IMR-90 (cell line): ENCODE results near the gene PTPRN2. TPM values are rescaled to one million over a fixed set of nuclear protein-coding genes. Genes with fewer than 3 reads are reported as not detected.

Source experiments
- ATAC-seq: fragments of 200-7000 bp; cut with Tn5 transposase; 2 replicates; pipeline ENCODE4 v1.9.1; 2020; ENCODE audit warnings: low read depth, mild to moderate bottlenecking, moderate library complexity
- BruUV-seq: library from RNA; stranded (reverse); fragments of 400-500 nt; replicated peaks from 2 replicates; lab custom pipeline; 2021; lab: Mats Ljungman, UMichigan
- CTCF ChIA-PET: fragments of 300-600 bp; formaldehyde crosslinking; extraction: SDS; loops from one replicate; lab custom pipeline; 2021; ENCODE audit warnings: antibody characterized with exemption; lab: Yijun Ruan, JAX
- POLR2A ChIA-PET: fragments of 300-600 bp; sonication (Branson Sonifier 250); formaldehyde crosslinking; loops from one replicate; lab custom pipeline; 2022; ENCODE audit warnings: antibody characterized with exemption; ENCODE audit not compliant: unreplicated experiment; lab: Charles Lee
- DNase-seq: peaks from one replicate; pipeline ENCODE4 v3.0.0; 2013
- H2AFZ ChIP-seq: replicated peaks from 2 replicates; pipeline ENCODE3; 2013; ENCODE audit warnings: low read length, mild to moderate bottlenecking; ENCODE audit not compliant: poor library complexity
- H2AK5ac ChIP-seq: 2 replicates; pipeline ENCODE4 v1.6.1; 2013; ENCODE audit warnings: low read depth, low read length, inconsistent platforms
- H2AK9ac ChIP-seq: replicated peaks from 2 replicates; pipeline ENCODE3; 2013; ENCODE audit warnings: mild to moderate bottlenecking, low read depth, low read length, moderate library complexity; ENCODE audit not compliant: poor library complexity
- H2BK120ac ChIP-seq: 2 replicates; pipeline ENCODE4 v1.6.1; 2013; ENCODE audit warnings: low read depth, low read length, inconsistent platforms
- H2BK15ac ChIP-seq: 3 replicates; pipeline ENCODE4 v1.6.1; 2013; ENCODE audit warnings: low read depth, low read length, inconsistent platforms
- H2BK20ac ChIP-seq: 2 replicates; pipeline ENCODE4 v1.6.1; 2013; ENCODE audit warnings: low read depth, mild to moderate bottlenecking, inconsistent platforms, low read length, moderate library complexity
- H2BK5ac ChIP-seq: 2 replicates; pipeline ENCODE4 v1.6.1; 2013; ENCODE audit warnings: mild to moderate bottlenecking, low read depth, low read length, inconsistent platforms; ENCODE audit not compliant: poor library complexity, severe bottlenecking
- H3K14ac ChIP-seq: replicated peaks from 2 replicates; pipeline ENCODE4 v1.6.1; 2013; ENCODE audit warnings: low read depth, low read length, inconsistent platforms
- H3K18ac ChIP-seq: 2 replicates; pipeline ENCODE4 v1.6.1; 2013; ENCODE audit warnings: low read depth, low read length, control low read depth
- H3K23ac ChIP-seq: 2 replicates; pipeline ENCODE4 v1.6.1; 2013; ENCODE audit warnings: low read depth, low read length, inconsistent platforms
- H3K27ac ChIP-seq: 2 replicates; pipeline ENCODE4 v1.5.1; 2013; ENCODE audit warnings: mild to moderate bottlenecking, control low read depth, low read length; ENCODE audit not compliant: insufficient read depth
- H3K27me3 ChIP-seq: 2 replicates; pipeline ENCODE4 v1.6.1; 2013; ENCODE audit warnings: low read length; ENCODE audit not compliant: control insufficient read depth, insufficient read depth
- H3K36me3 ChIP-seq: 2 replicates; pipeline ENCODE4 v1.6.1; 2013; ENCODE audit warnings: low read length, mixed read lengths; ENCODE audit not compliant: control insufficient read depth, insufficient read depth
- H3K4ac ChIP-seq: 2 replicates; pipeline ENCODE4 v1.6.1; 2013; ENCODE audit warnings: low read depth, low read length, inconsistent platforms
- H3K4me1 ChIP-seq: 2 replicates; pipeline ENCODE4 v1.6.1; 2013; ENCODE audit warnings: low read length, mixed read lengths; ENCODE audit not compliant: control insufficient read depth, insufficient read depth
- H3K4me2 ChIP-seq: 2 replicates; pipeline ENCODE4 v1.6.1; 2013; ENCODE audit warnings: low read depth, mild to moderate bottlenecking, control low read depth, low read length, moderate library complexity
- H3K4me3 ChIP-seq: 2 replicates; pipeline ENCODE4 v1.5.1; 2013; ENCODE audit warnings: low read depth, mild to moderate bottlenecking, control low read depth, low read length, moderate library complexity; ENCODE audit not compliant: insufficient read depth
- H3K56ac ChIP-seq: 2 replicates; pipeline ENCODE4 v1.6.1; 2013; ENCODE audit warnings: low read length, inconsistent platforms; ENCODE audit not compliant: insufficient read depth; ENCODE audit errors: extremely low read depth
- H3K79me1 ChIP-seq, 2 experiments: 2 replicates each; pipeline ENCODE4 v1.6.1; 2013; ENCODE audit warnings: low read length in 2 of 2, inconsistent platforms in 1 of 2, low read depth in 1 of 2
- H3K9ac ChIP-seq: 2 replicates; pipeline ENCODE4 v1.6.1; 2013; ENCODE audit warnings: low read depth, low read length, control low read depth
- H3K9me1 ChIP-seq: 2 replicates; pipeline ENCODE4 v1.6.1; 2013; ENCODE audit warnings: low read length, inconsistent platforms; ENCODE audit not compliant: insufficient read depth
- H3K9me3 ChIP-seq: 2 replicates; pipeline ENCODE4 v1.6.1; 2013; ENCODE audit warnings: low read length; ENCODE audit not compliant: control insufficient read depth, insufficient read depth
- H4K20me1 ChIP-seq: 2 replicates; pipeline ENCODE4 v1.6.1; 2013; ENCODE audit warnings: low read length, inconsistent platforms; ENCODE audit not compliant: insufficient read depth
- H4K5ac ChIP-seq: 2 replicates; pipeline ENCODE4 v1.6.1; 2013; ENCODE audit warnings: mild to moderate bottlenecking, low read depth, low read length, control low read depth
- H4K8ac ChIP-seq, 2 experiments: 2 replicates each; pipeline ENCODE4 v1.6.1; 2013; ENCODE audit warnings: low read depth in 2 of 2, low read length in 2 of 2, control low read depth in 1 of 2, inconsistent platforms in 1 of 2
- H4K91ac ChIP-seq: 2 replicates; pipeline ENCODE4 v1.6.1; 2013; ENCODE audit warnings: low read depth, low read length, inconsistent platforms; ENCODE audit not compliant: insufficient read depth
- BHLHE40 ChIP-seq: fragments of 150-350 bp; IDR thresholded peaks from 2 replicates; pipeline ENCODE4 v1.6.1; 2016; ENCODE audit warnings: mild to moderate bottlenecking, low read depth, low read length
- CEBPB ChIP-seq: IDR thresholded peaks from 2 replicates; pipeline ENCODE4 v1.6.1; 2012; ENCODE audit warnings: low read depth, low read length, improper control_type of control experiment
- CHD1 ChIP-seq: IDR thresholded peaks from 2 replicates; pipeline ENCODE4 v1.6.1; 2012; ENCODE audit warnings: low read depth, low read length, improper control_type of control experiment
- MAFK ChIP-seq: IDR thresholded peaks from 2 replicates; pipeline ENCODE4 v1.6.1; 2012; ENCODE audit warnings: low read depth, low read length, improper control_type of control experiment
- MAZ ChIP-seq: IDR thresholded peaks from 2 replicates; pipeline ENCODE4 v1.6.1; 2012; ENCODE audit warnings: low read depth, mild to moderate bottlenecking, low read length, improper control_type of control experiment, moderate library complexity, borderline replicate concordance
- MXI1 ChIP-seq: IDR thresholded peaks from 2 replicates; pipeline ENCODE4 v1.6.1; 2012; ENCODE audit warnings: low read depth, mild to moderate bottlenecking, low read length, moderate library complexity, borderline replicate concordance
- NFE2L2 ChIP-seq: fragments of 150-350 bp; IDR thresholded peaks from 2 replicates; pipeline ENCODE4 v1.6.1; 2016; ENCODE audit warnings: low read depth, mild to moderate bottlenecking, low read length
- POLR2A ChIP-seq: IDR thresholded peaks from 2 replicates; pipeline ENCODE4 v1.6.1; 2012; ENCODE audit warnings: mild to moderate bottlenecking, low read depth, low read length
- RCOR1 ChIP-seq: IDR thresholded peaks from 2 replicates; pipeline ENCODE4 v1.6.1; 2012; ENCODE audit warnings: mild to moderate bottlenecking, low read length, improper control_type of control experiment; ENCODE audit not compliant: insufficient replicate concordance
- RFX5 ChIP-seq: IDR thresholded peaks from 2 replicates; pipeline ENCODE4 v1.8.0; 2012; ENCODE audit warnings: low read depth, mild to moderate bottlenecking, low read length, moderate library complexity
- SMC3 ChIP-seq: fragments of 150-350 bp; IDR thresholded peaks from 2 replicates; pipeline ENCODE4 v1.6.1; 2016; ENCODE audit warnings: low read depth, mild to moderate bottlenecking, antibody characterized with exemption, low read length, moderate library complexity
- WGBS, 2 experiments: methylation state at CpG; one replicate each; pipeline versions ENCODE4 v1.1.5 to v1.1.7; 2013; ENCODE audit warnings: missing lambda C conversion rate in 2 of 2; ENCODE audit not compliant: insufficient read length in 1 of 2; ENCODE audit errors: extremely low coverage in 2 of 2; 5-methylcytosine and 5-hydroxymethylcytosine counted together
- dilution Hi-C: fragments of 300-500 bp; cut with HindIII; formaldehyde crosslinking; loops from one replicate; pipeline ENCODE4 v1.14.3; 2018; ENCODE audit warnings: low sequenced_read_pairs; ENCODE audit not compliant: unreplicated experiment
- in situ Hi-C: fragments of 300-500 bp; cut with MboI; formaldehyde crosslinking; loops from 3 replicates; pipeline ENCODE4 v1.14.3; 2019; ENCODE audit warnings: low sequenced_read_pairs, inconsistent platforms, mixed read lengths
- intact Hi-C: fragments of 100-400 bp; cut with micrococcal nuclease; formaldehyde crosslinking; loops from 2 replicates; pipeline ENCODE4 v1.10.0; 2022
- polyA plus RNA-seq, 3 experiments: library from polyadenylated mRNA; depleted of rRNA; stranded (reverse); fragments of >200 nt; gene quantifications; 2 replicates each; pipeline ENCODE4 v1.2.3, GENCODE V29; 2012; ENCODE audit warnings: low replicate concordance in 1 of 3
- total RNA-seq: library from RNA; depleted of rRNA; stranded (reverse); fragments of >200 nt; gene quantifications from 2 replicates; pipeline ENCODE4 v1.2.3, GENCODE V29; 2012
- TF ChIP-seq, protein P1 (sequence below): fragments of 150-350 bp; IDR thresholded peaks from 2 replicates; pipeline ENCODE4 v1.6.1; 2016; ENCODE audit warnings: low read depth, mild to moderate bottlenecking, low read length, moderate library complexity, borderline replicate concordance
- TF ChIP-seq, protein P2 (sequence below): conservative IDR thresholded peaks from 2 replicates; pipeline ENCODE4 v1.5.1; 2012; ENCODE audit warnings: mild to moderate bottlenecking, low read depth, low read length, improper control_type of control experiment

The PTPRN2 gene
- total and polyA plus RNA-seq, 2 of the 4 experiments (the other 2 are of a cell fraction), result 0.03 TPM; not detected in 1

DNA sequence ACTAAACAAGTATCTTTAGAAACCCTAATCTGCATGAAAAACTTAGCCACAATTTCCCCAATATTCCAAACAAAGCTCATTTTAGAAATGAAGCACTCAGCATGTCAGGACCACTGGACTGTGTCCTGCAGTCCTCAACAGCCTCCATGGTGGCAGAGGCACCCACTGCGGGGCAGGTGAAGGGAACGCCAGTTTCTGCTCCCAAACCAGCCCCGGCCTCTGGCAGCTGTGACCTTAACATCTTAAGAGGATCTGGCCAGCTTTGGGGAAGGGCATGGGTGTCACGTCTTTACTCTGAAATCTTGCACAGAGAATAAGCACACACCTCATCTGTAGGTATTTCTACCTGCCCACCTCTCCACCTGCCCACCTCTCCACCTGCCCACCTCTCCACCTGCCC lies 988.1 kb downstream of the PTPRN2 start:
- ChIA-PET POLR2A (no interaction called here), CTCF (no interaction called here)
- TF ChIP-seq RFX5 (no peak), CHD1 (no peak), MAFK (no peak), SMC3 (no peak), RCOR1 (no peak), NFE2L2 (no peak), BHLHE40 (no peak), MXI1 (no peak), POLR2A (no peak), MAZ (no peak), CEBPB (no peak)
- TF ChIP-seq, protein P1, sequence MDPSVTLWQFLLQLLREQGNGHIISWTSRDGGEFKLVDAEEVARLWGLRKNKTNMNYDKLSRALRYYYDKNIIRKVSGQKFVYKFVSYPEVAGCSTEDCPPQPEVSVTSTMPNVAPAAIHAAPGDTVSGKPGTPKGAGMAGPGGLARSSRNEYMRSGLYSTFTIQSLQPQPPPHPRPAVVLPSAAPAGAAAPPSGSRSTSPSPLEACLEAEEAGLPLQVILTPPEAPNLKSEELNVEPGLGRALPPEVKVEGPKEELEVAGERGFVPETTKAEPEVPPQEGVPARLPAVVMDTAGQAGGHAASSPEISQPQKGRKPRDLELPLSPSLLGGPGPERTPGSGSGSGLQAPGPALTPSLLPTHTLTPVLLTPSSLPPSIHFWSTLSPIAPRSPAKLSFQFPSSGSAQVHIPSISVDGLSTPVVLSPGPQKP, result no peak
- TF ChIP-seq, protein P2, sequence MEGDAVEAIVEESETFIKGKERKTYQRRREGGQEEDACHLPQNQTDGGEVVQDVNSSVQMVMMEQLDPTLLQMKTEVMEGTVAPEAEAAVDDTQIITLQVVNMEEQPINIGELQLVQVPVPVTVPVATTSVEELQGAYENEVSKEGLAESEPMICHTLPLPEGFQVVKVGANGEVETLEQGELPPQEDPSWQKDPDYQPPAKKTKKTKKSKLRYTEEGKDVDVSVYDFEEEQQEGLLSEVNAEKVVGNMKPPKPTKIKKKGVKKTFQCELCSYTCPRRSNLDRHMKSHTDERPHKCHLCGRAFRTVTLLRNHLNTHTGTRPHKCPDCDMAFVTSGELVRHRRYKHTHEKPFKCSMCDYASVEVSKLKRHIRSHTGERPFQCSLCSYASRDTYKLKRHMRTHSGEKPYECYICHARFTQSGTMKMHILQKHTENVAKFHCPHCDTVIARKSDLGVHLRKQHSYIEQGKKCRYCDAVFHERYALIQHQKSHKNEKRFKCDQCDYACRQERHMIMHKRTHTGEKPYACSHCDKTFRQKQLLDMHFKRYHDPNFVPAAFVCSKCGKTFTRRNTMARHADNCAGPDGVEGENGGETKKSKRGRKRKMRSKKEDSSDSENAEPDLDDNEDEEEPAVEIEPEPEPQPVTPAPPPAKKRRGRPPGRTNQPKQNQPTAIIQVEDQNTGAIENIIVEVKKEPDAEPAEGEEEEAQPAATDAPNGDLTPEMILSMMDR, result no peak
- H3K9me1 ChIP-seq, result no peaks in the 10 kb centered on the region
- H4K20me1 ChIP-seq, result no peaks in the 10 kb centered on the region
- ATAC-seq (no peak), DNase-seq (no peak)
- no peaks in the 10 kb centered on the region for H3K79me1 ChIP-seq
- H3K4me1 ChIP-seq, result no peaks in the 10 kb centered on the region
- H2AFZ ChIP-seq, result no peak overlapping the region
- H3K4me2 ChIP-seq, result no peak overlapping the region
- no peak overlapping the region for H3K4ac ChIP-seq
- dilution Hi-C loops (no loop called here), intact Hi-C loops (no loop called here), in situ Hi-C loops (no loop called here)
- no peaks in the 10 kb centered on the region for H3K27me3 ChIP-seq
- H2AK5ac ChIP-seq, result no peak overlapping the region
- no peak overlapping the region for H2BK15ac ChIP-seq
- no peak overlapping the region for H3K14ac ChIP-seq
- no peak overlapping the region for H3K4me3 ChIP-seq
- H3K9me3 ChIP-seq, result peaks cover 48% of the 10 kb centered on the region
- H3K9ac ChIP-seq, result no peak overlapping the region
- H3K36me3 ChIP-seq, result no peaks in the 10 kb centered on the region
- H3K18ac ChIP-seq, result no peak overlapping the region
- H4K5ac ChIP-seq, result no peak overlapping the region
- no peak overlapping the region for H4K91ac ChIP-seq
- H2BK5ac ChIP-seq, result no peak overlapping the region
- no peak overlapping the region for H3K23ac ChIP-seq
- H2AK9ac ChIP-seq, result peak overlapping the region; percentile 50
- 94% methylated on average over 2 of the region's 4 CpGs; no CpG with 5 or more reads in 1 of the 2 experiments for WGBS, 2 experiments
- BruUV-seq, result no TSS peak
- no peak overlapping the region for H2BK20ac ChIP-seq
- no peak overlapping the region for H2BK120ac ChIP-seq
- H4K8ac ChIP-seq, result no peak overlapping the region
- H3K27ac ChIP-seq, result no peak overlapping the region
- H3K56ac ChIP-seq, result no peak overlapping the region
